ENCODE data around the gene IGFL2. TPM values are rescaled to one million over a fixed set of nuclear protein-coding genes. Genes with fewer than 3 reads are reported as not detected.

IGFL2 gene
- total and polyA plus RNA-seq, 10 of the 15 experiments (the other 5 are each of a cell fraction or from before 2014, with no cell fraction given), result 0.19 TPM; not detected in 9

DNA sequence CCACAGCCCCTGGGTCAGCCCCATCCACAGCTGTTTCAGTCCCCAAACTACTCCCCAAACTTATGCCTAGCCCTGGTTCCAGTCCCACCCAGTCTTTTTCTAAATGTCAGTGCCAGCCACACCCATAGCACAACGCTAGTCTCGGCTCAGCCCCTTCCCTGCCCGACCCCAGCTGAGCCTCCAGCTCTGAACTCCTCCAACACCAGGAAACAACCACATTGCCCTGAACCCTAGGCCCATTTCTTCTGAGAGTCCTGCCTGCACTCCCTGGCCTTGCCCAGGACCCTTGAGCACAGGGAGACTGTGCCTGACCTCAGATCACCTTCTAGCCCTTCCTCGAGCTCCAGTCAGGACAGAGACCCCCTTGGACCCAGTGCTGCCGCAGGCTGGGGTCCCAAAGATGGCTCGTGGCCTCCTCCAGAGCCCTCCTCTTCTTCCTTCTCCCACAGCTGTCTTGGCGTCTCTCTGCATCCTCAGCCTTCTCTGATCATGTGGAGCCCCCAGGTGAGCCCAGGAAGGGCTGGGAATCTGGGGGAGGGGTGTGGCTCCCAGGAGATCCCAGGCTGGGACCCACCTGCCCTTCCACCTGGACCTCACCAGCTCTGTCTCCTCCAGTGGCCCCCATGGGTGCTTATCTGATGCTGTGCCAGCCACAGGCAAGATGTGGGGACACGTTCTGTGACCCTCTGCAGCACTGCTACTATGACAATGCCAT is 48.5 kb downstream of the IGFL2 start (continued):
- TF ChIP-seq RCOR1 (conservative IDR thresholded peaks at IDR 0.05; ENCODE audit: low read depth, low read length) (no peak), HDAC6 (IDR thresholded peaks at IDR 0.05; ENCODE audit: unreplicated experiment) (no peak), SMAD5 (IDR thresholded peaks at IDR 0.05; ENCODE audit: low read depth) (no peak), CHD1 (IDR thresholded peaks at IDR 0.05; ENCODE audit: low read depth, low read length) (no peak)
- TF ChIP-seq, protein P1, sequence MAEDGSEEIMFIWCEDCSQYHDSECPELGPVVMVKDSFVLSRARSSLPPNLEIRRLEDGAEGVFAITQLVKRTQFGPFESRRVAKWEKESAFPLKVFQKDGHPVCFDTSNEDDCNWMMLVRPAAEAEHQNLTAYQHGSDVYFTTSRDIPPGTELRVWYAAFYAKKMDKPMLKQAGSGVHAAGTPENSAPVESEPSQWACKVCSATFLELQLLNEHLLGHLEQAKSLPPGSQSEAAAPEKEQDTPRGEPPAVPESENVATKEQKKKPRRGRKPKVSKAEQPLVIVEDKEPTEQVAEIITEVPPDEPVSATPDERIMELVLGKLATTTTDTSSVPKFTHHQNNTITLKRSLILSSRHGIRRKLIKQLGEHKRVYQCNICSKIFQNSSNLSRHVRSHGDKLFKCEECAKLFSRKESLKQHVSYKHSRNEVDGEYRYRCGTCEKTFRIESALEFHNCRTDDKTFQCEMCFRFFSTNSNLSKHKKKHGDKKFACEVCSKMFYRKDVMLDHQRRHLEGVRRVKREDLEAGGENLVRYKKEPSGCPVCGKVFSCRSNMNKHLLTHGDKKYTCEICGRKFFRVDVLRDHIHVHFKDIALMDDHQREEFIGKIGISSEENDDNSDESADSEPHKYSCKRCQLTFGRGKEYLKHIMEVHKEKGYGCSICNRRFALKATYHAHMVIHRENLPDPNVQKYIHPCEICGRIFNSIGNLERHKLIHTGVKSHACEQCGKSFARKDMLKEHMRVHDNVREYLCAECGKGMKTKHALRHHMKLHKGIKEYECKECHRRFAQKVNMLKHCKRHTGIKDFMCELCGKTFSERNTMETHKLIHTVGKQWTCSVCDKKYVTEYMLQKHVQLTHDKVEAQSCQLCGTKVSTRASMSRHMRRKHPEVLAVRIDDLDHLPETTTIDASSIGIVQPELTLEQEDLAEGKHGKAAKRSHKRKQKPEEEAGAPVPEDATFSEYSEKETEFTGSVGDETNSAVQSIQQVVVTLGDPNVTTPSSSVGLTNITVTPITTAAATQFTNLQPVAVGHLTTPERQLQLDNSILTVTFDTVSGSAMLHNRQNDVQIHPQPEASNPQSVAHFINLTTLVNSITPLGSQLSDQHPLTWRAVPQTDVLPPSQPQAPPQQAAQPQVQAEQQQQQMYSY (CRISPR knock-in tag; IDR thresholded peaks at IDR 0.05), result no peak

DNA sequence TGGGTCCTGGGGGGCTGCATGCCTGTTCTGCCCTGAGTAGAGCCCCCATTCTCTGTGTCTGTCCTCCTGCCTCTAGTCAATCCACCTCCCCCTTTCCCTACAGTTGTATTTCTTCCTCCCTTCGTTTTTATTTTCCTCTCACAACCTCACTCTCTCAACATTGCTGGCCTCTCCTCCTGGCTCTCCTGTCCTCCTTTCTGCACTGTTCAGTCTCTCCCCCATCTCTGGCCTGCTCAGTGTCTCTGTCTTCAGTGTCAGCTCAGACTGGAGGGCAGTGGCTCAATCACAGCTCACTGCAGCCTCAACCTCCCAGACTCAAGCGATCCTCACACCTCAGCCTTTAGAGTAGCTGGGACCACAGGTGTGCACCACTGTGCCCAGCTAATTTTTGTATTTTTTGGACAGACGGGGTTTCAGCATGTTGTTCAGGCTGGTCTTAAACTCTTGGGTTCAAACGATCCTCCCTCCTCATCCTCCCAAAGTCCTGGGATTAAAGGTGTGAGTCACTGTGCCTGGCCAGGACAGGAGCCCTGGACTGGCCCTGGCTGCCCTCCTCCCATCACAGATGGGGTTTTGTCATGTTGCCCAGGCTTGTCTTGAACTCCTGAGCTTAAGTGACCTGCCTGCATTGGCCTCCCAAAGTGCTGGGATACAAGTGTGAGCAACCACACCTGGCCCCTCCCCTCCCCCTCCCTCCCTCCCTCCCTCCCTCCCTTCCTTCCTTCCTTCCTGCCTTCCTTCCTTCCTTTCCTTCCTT is 49.5 kb downstream of the IGFL2 start:
- no peak overlapping the region for H2AFZ ChIP-seq (ENCODE audit: control insufficient read depth, low read depth, low read length)
- ChIA-PET SMC1A (ENCODE audit: uncharacterized antibody, unreplicated experiment) (no interaction called here), RAD21 (ENCODE audit: unreplicated experiment) (no interaction called here), CTCF (no interaction called here), POLR2A (no interaction called here)
- H4K20me1 ChIP-seq (ENCODE audit: control insufficient read depth, insufficient read depth), result no peaks in the 10 kb centered on the region
- in situ Hi-C loops (cut with MboI), result no loop called here
- no peak overlapping the region for H3K4me3 ChIP-seq
- H3K36me3 ChIP-seq (ENCODE audit: control insufficient read depth in 2 of 2, insufficient read depth in 2 of 2, low read length in 1 of 2), result no peaks in the 10 kb centered on the region
- H3K9me3 ChIP-seq (replicated peaks; ENCODE audit: control insufficient read depth, insufficient read depth, low read length), result no peaks in the 10 kb centered on the region
- no peak overlapping the region for H3K4me2 ChIP-seq (ENCODE audit: control insufficient read depth, insufficient read depth)
- FAIRE-seq, result no peak
- H3K9ac ChIP-seq (ENCODE audit: control insufficient read depth, insufficient read depth, low read length), result no peak overlapping the region
- H3K4me1 ChIP-seq (ENCODE audit: control insufficient read depth, insufficient read depth, low read length), result no peaks in the 10 kb centered on the region
- H3K27ac ChIP-seq (ENCODE audit: control insufficient read depth, insufficient read depth), result no peak overlapping the region
- H3K27me3 ChIP-seq (replicated peaks in 1 of 2; ENCODE audit: control insufficient read depth in 2 of 2, insufficient read depth in 2 of 2, low read length in 1 of 2), result no peaks in the 10 kb centered on the region; a peak in 1 of 4 replicates
- TF ChIP-seq MYB (IDR thresholded peaks at IDR 0.05; ENCODE audit: borderline replicate concordance, low read depth, low read length) (no peak), POU2F2 (IDR thresholded peaks at IDR 0.05; ENCODE audit: borderline replicate concordance, low read depth, low read length) (no peak), MEF2B (IDR thresholded peaks at IDR 0.05; ENCODE audit: partially characterized antibody, poor library complexity, severe bottlenecking) (no peak), STAT1 (conservative IDR thresholded peaks at IDR 0.05) (no peak), TCF12 (IDR thresholded peaks at IDR 0.05; ENCODE audit: low read depth, low read length) (no peak), NR2C1 (IDR thresholded peaks at IDR 0.05) (no peak), ASH2L (IDR thresholded peaks at IDR 0.05; ENCODE audit: borderline replicate concordance, low read depth) (no peak), RB1 (IDR thresholded peaks at IDR 0.05; ENCODE audit: borderline replicate concordance) (no peak)
- TF ChIP-seq, protein P2, sequence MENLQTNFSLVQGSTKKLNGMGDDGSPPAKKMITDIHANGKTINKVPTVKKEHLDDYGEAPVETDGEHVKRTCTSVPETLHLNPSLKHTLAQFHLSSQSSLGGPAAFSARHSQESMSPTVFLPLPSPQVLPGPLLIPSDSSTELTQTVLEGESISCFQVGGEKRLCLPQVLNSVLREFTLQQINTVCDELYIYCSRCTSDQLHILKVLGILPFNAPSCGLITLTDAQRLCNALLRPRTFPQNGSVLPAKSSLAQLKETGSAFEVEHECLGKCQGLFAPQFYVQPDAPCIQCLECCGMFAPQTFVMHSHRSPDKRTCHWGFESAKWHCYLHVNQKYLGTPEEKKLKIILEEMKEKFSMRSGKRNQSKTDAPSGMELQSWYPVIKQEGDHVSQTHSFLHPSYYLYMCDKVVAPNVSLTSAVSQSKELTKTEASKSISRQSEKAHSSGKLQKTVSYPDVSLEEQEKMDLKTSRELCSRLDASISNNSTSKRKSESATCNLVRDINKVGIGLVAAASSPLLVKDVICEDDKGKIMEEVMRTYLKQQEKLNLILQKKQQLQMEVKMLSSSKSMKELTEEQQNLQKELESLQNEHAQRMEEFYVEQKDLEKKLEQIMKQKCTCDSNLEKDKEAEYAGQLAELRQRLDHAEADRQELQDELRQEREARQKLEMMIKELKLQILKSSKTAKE (IDR thresholded peaks at IDR 0.05; ENCODE audit: low read depth, poor library complexity, severe bottlenecking), result no peak
- no peak for ATAC-seq
- BruUV-seq (replicated peaks), result no TSS peak
- no peak for DNase-seq (ENCODE audit: low read depth, low spot score)
- no peaks in the 10 kb centered on the region for H3K79me2 ChIP-seq (ENCODE audit: control insufficient read depth, insufficient read depth, low read length)
- intact Hi-C loops (cut with micrococcal nuclease; ENCODE audit: unreplicated experiment), result no loop called here
- WGBS (ENCODE audit: insufficient coverage, insufficient replicate concordance, low lambda C conversion rate, missing lambda C conversion rate), result 18% methylated on average over 4 of the region's 4 CpGs
